KMS-11 (cell line): ENCODE data around the gene ROR1.

Source experiments
- H2AFZ ChIP-seq: fragments of 200-600 bp; sonication (generic); 2 replicates; pipeline ENCODE4 v1.6.1; 2016; ENCODE audit warnings: antibody characterized with exemption, mixed run types, low read depth
- H3K27ac ChIP-seq: fragments of 200-600 bp; sonication (generic); 2 replicates; pipeline ENCODE4 v1.6.1; 2016; ENCODE audit warnings: mild to moderate bottlenecking, mixed run types
- H3K27me3 ChIP-seq: fragments of 200-600 bp; sonication (generic); 2 replicates; pipeline ENCODE4 v1.6.1; 2017; ENCODE audit warnings: mild to moderate bottlenecking, low read depth, mixed run types, moderate library complexity; ENCODE audit not compliant: insufficient read depth
- H3K36me3 ChIP-seq: fragments of 200-600 bp; sonication (generic); 2 replicates; pipeline ENCODE4 v1.6.1; 2017; ENCODE audit warnings: mild to moderate bottlenecking, mixed run types; ENCODE audit not compliant: insufficient read depth
- H3K4me1 ChIP-seq: fragments of 200-600 bp; sonication (generic); 2 replicates; pipeline ENCODE4 v1.6.1; 2016; ENCODE audit warnings: mild to moderate bottlenecking, low read depth, mixed run types; ENCODE audit not compliant: poor library complexity, severe bottlenecking
- H3K4me2 ChIP-seq: fragments of 200-600 bp; sonication (generic); 2 replicates; pipeline ENCODE4 v1.7.0; 2016; ENCODE audit warnings: mild to moderate bottlenecking, mixed run types
- H3K4me3 ChIP-seq: fragments of 200-600 bp; sonication (generic); IDR thresholded peaks from 2 replicates; pipeline ENCODE4 v1.6.1; 2017; ENCODE audit warnings: low read depth, low read length, mixed read lengths; ENCODE audit not compliant: insufficient read depth
- H3K79me2 ChIP-seq: fragments of 200-600 bp; sonication (generic); 2 replicates; pipeline ENCODE4 v1.6.1; 2016; ENCODE audit warnings: low read depth, mixed run types; ENCODE audit not compliant: insufficient read depth
- H3K9ac ChIP-seq: fragments of 200-600 bp; sonication (generic); 2 replicates; pipeline ENCODE4 v1.6.1; 2016; ENCODE audit warnings: mild to moderate bottlenecking, mixed run types
- H4K20me1 ChIP-seq: fragments of 200-600 bp; sonication (generic); 2 replicates; pipeline ENCODE4 v1.6.1; 2016; ENCODE audit warnings: mild to moderate bottlenecking, mixed run types; ENCODE audit not compliant: insufficient read depth
- TF ChIP-seq, protein P1 (sequence below): fragments of 200-600 bp; sonication (generic); conservative IDR thresholded peaks from 2 replicates; pipeline ENCODE4 v1.6.1; 2017; ENCODE audit warnings: low read depth, mild to moderate bottlenecking, antibody characterized with exemption, low read length, moderate library complexity, mixed read lengths

Gene ROR1

DNA sequence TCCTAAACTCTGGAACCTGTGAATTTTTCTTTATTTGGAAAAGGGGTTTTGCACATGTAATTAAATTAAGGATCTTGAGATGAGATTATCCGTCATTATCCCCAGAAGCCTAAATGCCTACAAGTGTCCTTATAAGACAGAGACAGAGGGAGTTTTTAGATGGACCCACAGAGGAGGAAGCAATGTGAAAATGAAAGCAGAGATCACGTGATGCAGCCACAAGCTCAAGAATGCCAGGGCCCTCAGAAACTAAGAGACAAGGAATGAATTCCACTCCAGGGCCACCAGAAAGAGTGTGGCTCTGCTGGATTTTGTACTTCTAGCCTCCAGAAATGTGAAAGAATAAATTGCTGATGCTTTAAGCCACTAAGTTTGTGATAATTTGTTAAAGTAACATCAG is 246.0 kb downstream of the ROR1 start:
- Histone ChIP-seq H3K4me3 (peak overlapping the region; percentile 36), H3K4me2 (peak overlapping the region; percentile 43), H3K27me3 (no peaks in the 10 kb centered on the region), H3K9ac (peak overlapping the region; percentile 5; the same call in 1 of the 2 replicates), H4K20me1 (no peaks in the 10 kb centered on the region), H3K79me2 (no peaks in the 10 kb centered on the region), H2AFZ (peak overlapping the region; percentile 36), H3K36me3 (no peaks in the 10 kb centered on the region), H3K4me1 (peaks cover 14% of the 10 kb centered on the region), H3K27ac (peak overlapping the region; percentile 21)
- TF ChIP-seq, protein P1, sequence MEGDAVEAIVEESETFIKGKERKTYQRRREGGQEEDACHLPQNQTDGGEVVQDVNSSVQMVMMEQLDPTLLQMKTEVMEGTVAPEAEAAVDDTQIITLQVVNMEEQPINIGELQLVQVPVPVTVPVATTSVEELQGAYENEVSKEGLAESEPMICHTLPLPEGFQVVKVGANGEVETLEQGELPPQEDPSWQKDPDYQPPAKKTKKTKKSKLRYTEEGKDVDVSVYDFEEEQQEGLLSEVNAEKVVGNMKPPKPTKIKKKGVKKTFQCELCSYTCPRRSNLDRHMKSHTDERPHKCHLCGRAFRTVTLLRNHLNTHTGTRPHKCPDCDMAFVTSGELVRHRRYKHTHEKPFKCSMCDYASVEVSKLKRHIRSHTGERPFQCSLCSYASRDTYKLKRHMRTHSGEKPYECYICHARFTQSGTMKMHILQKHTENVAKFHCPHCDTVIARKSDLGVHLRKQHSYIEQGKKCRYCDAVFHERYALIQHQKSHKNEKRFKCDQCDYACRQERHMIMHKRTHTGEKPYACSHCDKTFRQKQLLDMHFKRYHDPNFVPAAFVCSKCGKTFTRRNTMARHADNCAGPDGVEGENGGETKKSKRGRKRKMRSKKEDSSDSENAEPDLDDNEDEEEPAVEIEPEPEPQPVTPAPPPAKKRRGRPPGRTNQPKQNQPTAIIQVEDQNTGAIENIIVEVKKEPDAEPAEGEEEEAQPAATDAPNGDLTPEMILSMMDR: no peak

DNA sequence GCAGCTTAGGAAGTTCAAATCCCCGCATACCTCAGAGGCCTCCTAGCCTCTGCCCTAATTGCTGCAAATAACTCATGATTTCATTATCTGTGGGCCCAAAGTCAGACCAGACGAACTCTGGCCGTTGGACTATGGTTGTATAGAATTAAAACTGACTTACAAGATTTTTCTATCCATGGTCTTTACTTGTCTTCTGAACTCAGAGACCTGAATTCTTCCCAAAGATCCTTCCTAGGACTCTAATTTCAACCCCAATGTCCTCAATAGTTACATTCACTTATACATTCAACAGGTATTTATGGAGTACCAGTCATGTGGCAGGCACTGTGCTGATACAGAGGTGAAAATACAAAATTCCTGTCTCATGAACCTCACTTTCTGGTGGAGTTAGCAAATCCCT is 247.2 kb downstream of the ROR1 start:
- Histone ChIP-seq H3K4me1 (peaks cover 14% of the 10 kb centered on the region), H2AFZ (no peak overlapping the region), H3K27me3 (no peaks in the 10 kb centered on the region), H3K4me2 (no peak overlapping the region), H3K4me3 (no peak overlapping the region), H3K79me2 (no peaks in the 10 kb centered on the region), H3K36me3 (no peaks in the 10 kb centered on the region), H3K9ac (no peak overlapping the region), H4K20me1 (no peaks in the 10 kb centered on the region), H3K27ac (no peak overlapping the region)
- TF ChIP-seq, protein P1: no peak

DNA sequence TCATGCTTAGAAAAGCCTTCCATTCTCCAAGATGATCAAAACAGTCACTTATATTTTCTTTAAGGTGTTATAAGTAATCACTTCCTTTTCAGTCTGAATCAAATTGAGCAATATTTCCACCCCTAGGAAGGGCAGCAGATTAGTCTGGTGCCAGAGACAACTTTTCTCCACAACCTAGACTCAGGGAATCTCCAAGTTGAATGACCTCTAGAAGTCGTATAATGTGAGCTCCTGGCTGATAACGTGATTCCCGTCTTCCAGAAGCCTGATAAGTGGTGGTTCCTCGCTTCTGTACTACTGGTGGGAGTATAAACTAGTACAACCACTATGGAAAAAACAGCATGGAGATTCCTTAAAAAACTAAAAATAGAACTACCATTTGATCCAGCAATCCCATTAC is 251.2 kb downstream of the ROR1 start:
- Histone ChIP-seq H3K79me2 (no peaks in the 10 kb centered on the region), H3K27me3 (no peaks in the 10 kb centered on the region), H4K20me1 (no peaks in the 10 kb centered on the region), H3K4me2 (no peak overlapping the region), H3K4me3 (no peak overlapping the region), H3K27ac (no peak overlapping the region), H3K4me1 (peaks cover 5% of the 10 kb centered on the region), H3K36me3 (no peaks in the 10 kb centered on the region), H2AFZ (no peak overlapping the region), H3K9ac (no peak overlapping the region)
- TF ChIP-seq, protein P1: no peak

- Histone ChIP-seq H3K4me1 (no peaks in the 10 kb centered on the region), H3K4me2 (no peak overlapping the region), H4K20me1 (no peaks in the 10 kb centered on the region), H3K9ac (no peak overlapping the region), H3K4me3 (no peak overlapping the region), H2AFZ (no peak overlapping the region), H3K27ac (no peak overlapping the region), H3K36me3 (no peaks in the 10 kb centered on the region), H3K27me3 (no peaks in the 10 kb centered on the region), H3K79me2 (no peaks in the 10 kb centered on the region)
- TF ChIP-seq, protein P1: no peak
These were observed 255.2 kb downstream of the ROR1 start for GRCh38 chr1:64029037-64029436.

DNA sequence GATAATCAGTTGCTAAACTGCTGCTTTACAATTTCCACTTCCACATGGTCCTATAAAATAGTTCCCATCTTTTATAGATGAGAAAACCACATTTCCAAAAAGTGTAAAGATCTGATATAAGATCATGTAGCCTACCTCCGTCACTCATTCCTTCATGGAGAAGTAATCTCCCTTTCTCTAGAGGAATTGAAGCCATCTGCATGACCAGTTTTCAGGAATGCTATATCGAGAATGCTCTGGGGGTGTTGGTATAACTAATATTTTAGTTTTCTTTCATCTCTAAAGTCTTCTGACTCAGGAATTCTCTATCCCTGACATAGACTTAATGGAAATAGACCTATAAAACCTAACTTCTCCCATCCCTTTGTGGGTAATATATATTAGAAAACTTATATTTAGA is 256.6 kb downstream of the ROR1 start:
- Histone ChIP-seq H2AFZ (no peak overlapping the region), H3K27me3 (no peaks in the 10 kb centered on the region), H3K9ac (no peak overlapping the region), H3K4me1 (no peaks in the 10 kb centered on the region), H3K79me2 (no peaks in the 10 kb centered on the region), H3K4me2 (no peak overlapping the region), H3K27ac (no peak overlapping the region), H4K20me1 (no peaks in the 10 kb centered on the region), H3K36me3 (no peaks in the 10 kb centered on the region), H3K4me3 (no peak overlapping the region)
- TF ChIP-seq, protein P1: no peak
